GM12878 (cell line): ENCODE measurements around the gene F7. TPM values are rescaled to one million over a fixed set of nuclear protein-coding genes. Genes with fewer than 3 reads are reported as not detected.

Source experiments
- ATAC-seq: fragments of 200-7000 bp; cut with Tn5 transposase; 3 replicates; pipeline ENCODE4 v1.9.1; 2020; ENCODE audit warnings: mild to moderate bottlenecking, moderate library complexity
- BruUV-seq: library from RNA; stranded (reverse); fragments of 400-500 nt; replicated peaks from 2 replicates; lab custom pipeline; 2021; lab: Mats Ljungman, UMichigan
- CTCF ChIA-PET: fragments of 300-600 bp; sonication (Branson Sonifier 250); formaldehyde crosslinking; extraction: SDS; loops from one replicate; lab custom pipeline; 2021; ENCODE audit warnings: inconsistent platforms; lab: Yijun Ruan, JAX
- POLR2A ChIA-PET: fragments of 350-600 bp; formaldehyde crosslinking; extraction: SDS; loops from one replicate; lab custom pipeline; 2021; ENCODE audit warnings: inconsistent platforms; lab: Charles Lee
- RAD21 ChIA-PET: fragments of 300-600 bp; sonication (Branson Sonifier 250); formaldehyde crosslinking; loops from one replicate; lab custom pipeline; 2023; ENCODE audit warnings: antibody characterized with exemption; ENCODE audit not compliant: unreplicated experiment; lab: Charles Lee
- SMC1A ChIA-PET: fragments of 300-600 bp; sonication (Branson Sonifier 250); formaldehyde crosslinking; loops from one replicate; lab custom pipeline; 2023; ENCODE audit not compliant: unreplicated experiment, uncharacterized antibody; lab: Charles Lee
- DNase-seq: peaks from one replicate; pipeline ENCODE4 v3.0.0-alpha.2; 2011; ENCODE audit warnings: low read depth, low spot score
- FAIRE-seq: peaks from 3 replicates; lab custom pipeline; 2011; peaks lifted over from hg19 to GRCh38; lab: Jason Lieb, UNC
- H2AFZ ChIP-seq: 2 replicates; pipeline ENCODE4 v1.6.0; 2011; ENCODE audit warnings: low read depth, low read length, control low read depth; ENCODE audit not compliant: control insufficient read depth
- H3K27ac ChIP-seq: 2 replicates; pipeline ENCODE4 v1.5.1; 2011; ENCODE audit warnings: control low read depth; ENCODE audit not compliant: control insufficient read depth, insufficient read depth
- H3K27me3 ChIP-seq, 2 experiments: replicated peaks in 1 of 2; 2 replicates each; pipeline versions ENCODE4 v1.6.0 to v1.6.1; 2011; ENCODE audit warnings: low read length in 1 of 2; ENCODE audit not compliant: control insufficient read depth in 2 of 2, insufficient read depth in 2 of 2
- H3K36me3 ChIP-seq, 2 experiments: 2 replicates each; pipeline ENCODE4 v1.5.1; 2011; ENCODE audit warnings: low read length in 1 of 2; ENCODE audit not compliant: control insufficient read depth in 2 of 2, insufficient read depth in 2 of 2
- H3K4me1 ChIP-seq: 2 replicates; pipeline ENCODE4 v1.6.1; 2011; ENCODE audit warnings: mild to moderate bottlenecking, low read length, moderate library complexity, mixed read lengths; ENCODE audit not compliant: control insufficient read depth, insufficient read depth
- H3K4me2 ChIP-seq: 2 replicates; pipeline ENCODE4 v1.6.0; 2011; ENCODE audit warnings: control low read depth; ENCODE audit not compliant: control insufficient read depth, insufficient read depth
- H3K4me3 ChIP-seq: fragments of 200-600 bp; sonication (generic); 2 replicates; pipeline ENCODE4 v1.5.1; 2016
- H3K79me2 ChIP-seq: 2 replicates; pipeline ENCODE4 v1.6.0; 2011; ENCODE audit warnings: low read length; ENCODE audit not compliant: control insufficient read depth, insufficient read depth
- H3K9ac ChIP-seq: 2 replicates; pipeline ENCODE4 v1.8.0; 2011; ENCODE audit warnings: low read length, control low read depth, mixed read lengths; ENCODE audit not compliant: control insufficient read depth, insufficient read depth
- H3K9me3 ChIP-seq: replicated peaks from 3 replicates; pipeline ENCODE4 v1.5.1; 2011; ENCODE audit warnings: mild to moderate bottlenecking, low read length; ENCODE audit not compliant: control insufficient read depth, insufficient read depth
- H4K20me1 ChIP-seq: 2 replicates; pipeline ENCODE4 v1.6.0; 2011; ENCODE audit not compliant: control insufficient read depth, insufficient read depth
- CHD4 ChIP-seq: fragments of 200-600 bp; sonication (generic); IDR thresholded peaks from 2 replicates; pipeline ENCODE4 v1.6.1; 2016; ENCODE audit warnings: mild to moderate bottlenecking
- HCFC1 ChIP-seq: fragments of 150-350 bp; IDR thresholded peaks from 2 replicates; pipeline ENCODE4 v1.6.1; 2014; ENCODE audit warnings: low read length
- LARP7 ChIP-seq: fragments of 450-650 bp; IDR thresholded peaks from 2 replicates; pipeline ENCODE4 v1.6.1; 2017; ENCODE audit warnings: mild to moderate bottlenecking
- MAX ChIP-seq: IDR thresholded peaks from 2 replicates; pipeline ENCODE4 v1.6.1; 2012; ENCODE audit warnings: low read depth, low read length, improper control_type of control experiment
- POLR2A ChIP-seq: IDR thresholded peaks from 2 replicates; pipeline ENCODE4 v1.6.1; 2011; ENCODE audit warnings: low read depth, mild to moderate bottlenecking, low read length
- RAD21 ChIP-seq: IDR thresholded peaks from 2 replicates; pipeline ENCODE4 v1.6.1; 2011; ENCODE audit warnings: mild to moderate bottlenecking, low read depth, low read length, moderate library complexity; ENCODE audit not compliant: insufficient read depth
- RELA ChIP-seq: fragments of 450-650 bp; IDR thresholded peaks from 2 replicates; pipeline ENCODE4 v1.8.0; 2014; ENCODE audit warnings: borderline replicate concordance; ENCODE audit not compliant: partially characterized antibody
- SP1 ChIP-seq: IDR thresholded peaks from one replicate; pipeline ENCODE4 v1.6.1; 2011; ENCODE audit warnings: low read depth, low read length
- YY1 ChIP-seq: IDR thresholded peaks from 2 replicates; pipeline ENCODE4 v1.6.1; 2011; ENCODE audit warnings: low read depth, mild to moderate bottlenecking, low read length
- WGBS: methylation state at CpG from one replicate; pipeline ENCODE4 v1.1.6; 2016; ENCODE audit warnings: low lambda C conversion rate; ENCODE audit not compliant: insufficient replicate concordance, insufficient coverage; ENCODE audit errors: missing lambda C conversion rate; 5-methylcytosine and 5-hydroxymethylcytosine counted together
- in situ Hi-C: fragments of 300-500 bp; cut with MboI; formaldehyde crosslinking; loops from 9 replicates; pipeline ENCODE4 v1.14.3; 2018; ENCODE audit warnings: mixed read lengths
- intact Hi-C: fragments of 100-400 bp; cut with micrococcal nuclease; formaldehyde crosslinking; loops from one replicate; pipeline ENCODE4 v1.14.2; 2022; ENCODE audit not compliant: unreplicated experiment
- polyA plus RNA-seq, 11 experiments: library from polyadenylated mRNA; depleted of rRNA in 4 of 11; unstranded in 6 of 11; stranded (reverse) in 5 of 11; fragments of >200 nt; fragmentation: Nextera tagmentation in 4 of 11; fragmentation: Illumina TruSeq in 1 of 11; extraction: Ambion mirVana in 4 of 11; extraction: Trizol in 1 of 11; gene quantifications; 1 replicate in 1 of 11; 2 replicates in 10 of 11; pipeline versions ENCODE4 v1.2.1 to v1.2.3, GENCODE V29; 2011 to 2016; ENCODE audit warnings: inconsistent platforms in 2 of 11, missing spikeins in 2 of 11, low read depth in 1 of 11
- total RNA-seq, 4 experiments: library from RNA; depleted of rRNA in 3 of 4; stranded (reverse); fragments of >200 nt in 3 of 4; fragmentation: Illumina TruSeq in 1 of 4; extraction: Trizol in 1 of 4; gene quantifications; 2 replicates each; pipeline versions ENCODE4 v1.2.1 to v1.2.3, GENCODE V29; 2013 to 2021
- TF ChIP-seq, protein P1 (sequence below): fragments of 450-650 bp; conservative IDR thresholded peaks from 2 replicates; pipeline ENCODE4 v1.6.1; 2017; ENCODE audit warnings: mild to moderate bottlenecking, moderate library complexity
- TF ChIP-seq, protein P2 (sequence below): fragments of 450-650 bp; IDR thresholded peaks from 2 replicates; pipeline ENCODE4 v1.6.1; 2017; ENCODE audit warnings: borderline replicate concordance

The F7 gene
- total and polyA plus RNA-seq, 10 of the 15 experiments (the other 5 are each of a cell fraction or from before 2014, with no cell fraction given), result not detected

DNA sequence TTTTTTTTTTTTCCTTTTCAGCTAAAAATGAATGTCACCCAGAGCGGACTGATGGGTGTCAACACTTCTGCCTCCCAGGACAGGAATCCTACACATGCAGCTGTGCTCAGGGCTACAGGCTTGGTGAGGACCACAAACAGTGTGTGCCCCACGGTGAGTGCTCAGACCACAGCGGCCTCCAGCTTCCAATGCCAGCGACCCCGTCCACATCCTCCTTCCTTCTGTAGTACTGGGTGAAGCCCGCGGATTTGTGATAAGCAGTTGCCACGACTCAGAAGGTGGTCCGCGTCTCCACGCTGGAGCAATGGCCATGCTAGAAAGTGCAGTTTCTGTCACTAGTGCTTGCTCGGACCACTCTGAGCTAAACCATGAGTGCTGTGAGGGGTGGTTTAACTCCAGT is 58.9 kb downstream of the F7 start (continued):
- TF ChIP-seq, protein P1, sequence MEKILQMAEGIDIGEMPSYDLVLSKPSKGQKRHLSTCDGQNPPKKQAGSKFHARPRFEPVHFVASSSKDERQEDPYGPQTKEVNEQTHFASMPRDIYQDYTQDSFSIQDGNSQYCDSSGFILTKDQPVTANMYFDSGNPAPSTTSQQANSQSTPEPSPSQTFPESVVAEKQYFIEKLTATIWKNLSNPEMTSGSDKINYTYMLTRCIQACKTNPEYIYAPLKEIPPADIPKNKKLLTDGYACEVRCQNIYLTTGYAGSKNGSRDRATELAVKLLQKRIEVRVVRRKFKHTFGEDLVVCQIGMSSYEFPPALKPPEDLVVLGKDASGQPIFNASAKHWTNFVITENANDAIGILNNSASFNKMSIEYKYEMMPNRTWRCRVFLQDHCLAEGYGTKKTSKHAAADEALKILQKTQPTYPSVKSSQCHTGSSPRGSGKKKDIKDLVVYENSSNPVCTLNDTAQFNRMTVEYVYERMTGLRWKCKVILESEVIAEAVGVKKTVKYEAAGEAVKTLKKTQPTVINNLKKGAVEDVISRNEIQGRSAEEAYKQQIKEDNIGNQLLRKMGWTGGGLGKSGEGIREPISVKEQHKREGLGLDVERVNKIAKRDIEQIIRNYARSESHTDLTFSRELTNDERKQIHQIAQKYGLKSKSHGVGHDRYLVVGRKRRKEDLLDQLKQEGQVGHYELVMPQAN, result no peak
- TF ChIP-seq HCFC1 (no peak), POLR2A (no peak), RELA (no peak), YY1 (no peak), MAX (no peak), SP1 (no peak)

DNA sequence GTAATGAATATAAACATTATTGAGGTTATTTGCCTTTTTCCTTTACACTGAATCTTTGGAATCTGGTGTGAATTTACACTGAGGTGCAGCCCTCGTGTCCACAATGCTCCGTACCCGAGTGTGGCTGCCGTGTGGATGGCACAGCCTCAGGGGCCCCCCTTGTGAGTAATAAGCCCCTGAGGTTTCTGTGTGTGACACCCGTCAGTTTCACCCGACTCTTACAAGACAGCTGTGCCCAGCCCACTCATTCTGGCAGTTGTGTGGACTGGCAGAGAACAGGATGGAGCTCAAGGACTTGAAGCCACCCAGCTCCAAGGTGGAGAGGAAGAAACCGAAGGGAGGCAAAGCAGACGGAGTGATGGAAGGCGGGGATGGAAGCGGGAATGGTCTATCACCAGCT is 60.7 kb downstream of the F7 start:
- TF ChIP-seq LARP7 (no peak), CHD4 (no peak), RAD21 (no peak), HCFC1 (no peak)
- TF ChIP-seq, protein P2, sequence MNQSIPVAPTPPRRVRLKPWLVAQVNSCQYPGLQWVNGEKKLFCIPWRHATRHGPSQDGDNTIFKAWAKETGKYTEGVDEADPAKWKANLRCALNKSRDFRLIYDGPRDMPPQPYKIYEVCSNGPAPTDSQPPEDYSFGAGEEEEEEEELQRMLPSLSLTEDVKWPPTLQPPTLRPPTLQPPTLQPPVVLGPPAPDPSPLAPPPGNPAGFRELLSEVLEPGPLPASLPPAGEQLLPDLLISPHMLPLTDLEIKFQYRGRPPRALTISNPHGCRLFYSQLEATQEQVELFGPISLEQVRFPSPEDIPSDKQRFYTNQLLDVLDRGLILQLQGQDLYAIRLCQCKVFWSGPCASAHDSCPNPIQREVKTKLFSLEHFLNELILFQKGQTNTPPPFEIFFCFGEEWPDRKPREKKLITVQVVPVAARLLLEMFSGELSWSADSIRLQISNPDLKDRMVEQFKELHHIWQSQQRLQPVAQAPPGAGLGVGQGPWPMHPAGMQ, result no peak
- in situ Hi-C loops, result no loop called here
- intact Hi-C loops, result no loop called here
- ATAC-seq, result no peak
- DNase-seq, result no peak
- FAIRE-seq, result no peak
- no peak overlapping the region for H3K27ac ChIP-seq
- H3K79me2 ChIP-seq, result no peaks in the 10 kb centered on the region
- no peaks in the 10 kb centered on the region for H4K20me1 ChIP-seq
- H3K27me3 ChIP-seq, result no peaks in the 10 kb centered on the region
- no peaks in the 10 kb centered on the region for H3K4me1 ChIP-seq
- peaks cover 0 to 5% of the 10 kb centered on the region in 2 experiments; a peak in 3 of 4 replicates for H3K36me3 ChIP-seq
- ChIA-PET RAD21 (no interaction called here), CTCF (no interaction called here), SMC1A (no interaction called here), POLR2A (no interaction called here)
- H3K9ac ChIP-seq, result no peak overlapping the region
- no peak overlapping the region for H3K4me3 ChIP-seq
- H2AFZ ChIP-seq, result no peak overlapping the region
- no peaks in the 10 kb centered on the region for H3K9me3 ChIP-seq
- no TSS peak for BruUV-seq
- no peak overlapping the region for H3K4me2 ChIP-seq
- WGBS, result 91% methylated on average over 10 of the region's 10 CpGs
